GM10248 (cell line): ENCODE measurements around the gene KCNJ15.

Experiments used
- CTCF ChIA-PET: fragments of 300-600 bp; sonication (Branson Sonifier 250); formaldehyde crosslinking; extraction: SDS; loops from one replicate; lab custom pipeline; 2021; ENCODE audit warnings: antibody characterized with exemption; lab: Yijun Ruan, JAX
- POLR2A ChIA-PET: fragments of 350-650 bp; sonication (Branson Sonifier 250); formaldehyde crosslinking; extraction: SDS; loops from one replicate; lab custom pipeline; 2020; ENCODE audit warnings: antibody characterized with exemption; lab: Yijun Ruan, JAX
- DNase-seq: peaks from one replicate; pipeline ENCODE4 v3.0.0; 2012; ENCODE audit errors: extremely low spot score
- CTCF ChIP-seq: IDR thresholded peaks from 2 replicates; pipeline ENCODE4 v1.5.1; 2012; ENCODE audit warnings: mild to moderate bottlenecking, low read depth; ENCODE audit errors: extremely low read depth, missing control alignments, control extremely low read depth

Gene KCNJ15

GRCh38 chr21:38258521-38259485 is 2.0 kb downstream of the KCNJ15 start:
- POLR2A ChIA-PET, result no interaction called here
- TF ChIP-seq CTCF, result no peak
- CTCF ChIA-PET, result no interaction called here
- DNase-seq, result no peak

- POLR2A ChIA-PET, result no interaction called here
- CTCF ChIA-PET, result no interaction called here
Measured at GRCh38 chr21:38259665-38260064, 2.9 kb downstream of the KCNJ15 start.

GRCh38 chr21:38260426-38260825 is 3.6 kb downstream of the KCNJ15 start:
- ChIA-PET POLR2A (no interaction called here), CTCF (interaction anchor here (1.9 kb wide), 1 partner anchor 11 kb away, joined by 4 read pairs; no protein-coding TSS in a partner anchor)

More at GRCh38 chr21:38259665-38260064, 2.9 kb downstream of the KCNJ15 start:
- no peak for DNase-seq
- TF ChIP-seq CTCF, result no peak

GRCh38 chr21:38261851-38262250 is 5.1 kb downstream of the KCNJ15 start:
- no peak for TF ChIP-seq CTCF
- ChIA-PET POLR2A (interaction anchor here (0.6 kb wide), 1 partner anchor 494 kb away, joined by 4 read pairs; no protein-coding TSS in a partner anchor), CTCF (interaction anchor here (1.9 kb wide), 1 partner anchor 12 kb away, joined by 4 read pairs; no protein-coding TSS in a partner anchor)
- DNase-seq, result no peak

More at GRCh38 chr21:38260426-38260825, 3.6 kb downstream of the KCNJ15 start:
- TF ChIP-seq CTCF, result no peak
- DNase-seq, result no peak

- POLR2A ChIA-PET, result no interaction called here
- no peak for TF ChIP-seq CTCF
- DNase-seq, result no peak
- CTCF ChIA-PET, result no interaction called here
Measured at GRCh38 chr21:38263493-38263892, 6.7 kb downstream of the KCNJ15 start.

- ChIA-PET CTCF (interaction anchor here (0.7 kb wide), 1 partner anchor 46 kb away, joined by 4 read pairs; no protein-coding TSS in a partner anchor), POLR2A (no interaction called here)
- DNase-seq, result no peak
- TF ChIP-seq CTCF, result no peak
Measured at GRCh38 chr21:38264571-38264970, 7.8 kb downstream of the KCNJ15 start.
